Bronchial smooth muscle cell (primary cell): ENCODE data around the gene EPHA2. TPM values are rescaled to one million over a fixed set of nuclear protein-coding genes. Genes with fewer than 3 reads are reported as not detected.

Experiments used
- total RNA-seq: library from RNA; depleted of rRNA; stranded (reverse); fragments of >200 nt; gene quantifications from 2 replicates; pipeline ENCODE4 v1.2.1, GENCODE V29; 2014

Gene EPHA2
- total RNA-seq: 2.9 and 7.9 TPM in 2 replicates

GRCh38 chr1:16155537-16156410 lies at the start of gene EPHA2:
TSS of gene EPHA2 (minus strand) at chr1:16156069. CDS start at chr1:16155932, 137 bp downstream.

Other genes starting within 250 kb of the EPHA2 start
- gene ZBTB17, start 180.0 kb downstream of the EPHA2 start, total RNA-seq: 46.2 and 69.1 TPM in 2 replicates
- gene SRARP, start 151.8 kb downstream of the EPHA2 start, total RNA-seq: not detected in 2 replicates
- gene HSPB7, start 138.0 kb downstream of the EPHA2 start, total RNA-seq: 0.47 and 2.9 TPM in 2 replicates
- gene CLCNKA, start 134.0 kb downstream of the EPHA2 start, total RNA-seq: not detected in 2 replicates
- gene CLCNKB, start 112.3 kb downstream of the EPHA2 start, total RNA-seq: 0.17 TPM in 1 of 2 replicates, not detected in the other
- gene FAM131C, start 82.4 kb downstream of the EPHA2 start, total RNA-seq: not detected in 2 replicates
- gene ARHGEF19, start 56.6 kb upstream of the EPHA2 start, total RNA-seq: 1.6 and 2.0 TPM in 2 replicates
- gene CPLANE2, start 81.1 kb upstream of the EPHA2 start, total RNA-seq: 10.8 and 11.5 TPM in 2 replicates
- gene FBXO42, start 196.4 kb upstream of the EPHA2 start, total RNA-seq: 7.6 and 8.1 TPM in 2 replicates
- gene SZRD1, start 211.2 kb upstream of the EPHA2 start, total RNA-seq: 14.6 and 17.8 TPM in 2 replicates